Measurements from ENCODE around the gene ATP1A2.

The ATP1A2 gene

DNA sequence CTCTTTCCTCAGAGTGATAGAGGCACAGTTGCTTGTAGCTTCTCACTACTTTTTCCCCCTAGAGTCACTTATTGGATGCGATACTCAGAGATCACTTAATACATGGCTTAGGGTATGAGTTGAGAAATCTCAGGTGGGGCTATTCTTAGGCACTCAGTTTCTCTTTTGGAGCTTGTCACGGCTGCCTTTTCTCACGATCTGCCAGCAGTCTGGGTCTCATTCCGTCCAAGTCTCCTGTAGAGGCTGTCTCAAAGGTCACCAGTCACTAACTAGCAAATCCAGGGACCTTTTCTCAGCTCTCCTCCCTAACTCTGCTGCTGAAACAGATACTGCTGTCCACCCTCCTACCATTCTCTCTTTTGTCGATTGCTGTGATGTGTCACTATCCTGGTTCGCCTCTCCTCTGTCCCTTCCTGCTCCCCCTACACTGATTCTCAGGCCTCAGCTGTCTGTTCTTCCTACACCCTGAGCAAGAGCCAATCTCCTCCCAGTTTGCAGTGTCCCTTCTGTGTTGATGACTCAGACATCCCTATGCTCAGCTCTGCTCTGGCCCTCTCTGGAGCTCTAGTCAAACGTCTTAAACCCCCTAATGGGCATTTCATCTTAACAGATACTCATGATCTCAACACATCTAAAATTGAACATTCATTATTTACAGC lies 12.4 kb downstream of the ATP1A2 start:
- TF ChIP-seq, protein P1, sequence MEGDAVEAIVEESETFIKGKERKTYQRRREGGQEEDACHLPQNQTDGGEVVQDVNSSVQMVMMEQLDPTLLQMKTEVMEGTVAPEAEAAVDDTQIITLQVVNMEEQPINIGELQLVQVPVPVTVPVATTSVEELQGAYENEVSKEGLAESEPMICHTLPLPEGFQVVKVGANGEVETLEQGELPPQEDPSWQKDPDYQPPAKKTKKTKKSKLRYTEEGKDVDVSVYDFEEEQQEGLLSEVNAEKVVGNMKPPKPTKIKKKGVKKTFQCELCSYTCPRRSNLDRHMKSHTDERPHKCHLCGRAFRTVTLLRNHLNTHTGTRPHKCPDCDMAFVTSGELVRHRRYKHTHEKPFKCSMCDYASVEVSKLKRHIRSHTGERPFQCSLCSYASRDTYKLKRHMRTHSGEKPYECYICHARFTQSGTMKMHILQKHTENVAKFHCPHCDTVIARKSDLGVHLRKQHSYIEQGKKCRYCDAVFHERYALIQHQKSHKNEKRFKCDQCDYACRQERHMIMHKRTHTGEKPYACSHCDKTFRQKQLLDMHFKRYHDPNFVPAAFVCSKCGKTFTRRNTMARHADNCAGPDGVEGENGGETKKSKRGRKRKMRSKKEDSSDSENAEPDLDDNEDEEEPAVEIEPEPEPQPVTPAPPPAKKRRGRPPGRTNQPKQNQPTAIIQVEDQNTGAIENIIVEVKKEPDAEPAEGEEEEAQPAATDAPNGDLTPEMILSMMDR (IDR thresholded peaks at IDR 0.05), result no peak
- no peaks in the 10 kb centered on the region for H3K27me3 ChIP-seq
- H3K4me3 ChIP-seq, result no peak overlapping the region
- no peaks in the 10 kb centered on the region for H3K9me3 ChIP-seq
- peaks cover 66 to 75% (median 67%) of the 10 kb centered on the region in 3 donors for H3K36me3 ChIP-seq
- H3K27ac ChIP-seq, result peak overlapping the region; percentile 74 to 93
- intact Hi-C loops (cut with DNase I; ENCODE audit: low total_unique reads), result no loop called here
- DNase-seq, result no peak
- H3K4me1 ChIP-seq, result peaks cover 0 to 88% (median 46%) of the 10 kb centered on the region in 4 donors

DNA sequence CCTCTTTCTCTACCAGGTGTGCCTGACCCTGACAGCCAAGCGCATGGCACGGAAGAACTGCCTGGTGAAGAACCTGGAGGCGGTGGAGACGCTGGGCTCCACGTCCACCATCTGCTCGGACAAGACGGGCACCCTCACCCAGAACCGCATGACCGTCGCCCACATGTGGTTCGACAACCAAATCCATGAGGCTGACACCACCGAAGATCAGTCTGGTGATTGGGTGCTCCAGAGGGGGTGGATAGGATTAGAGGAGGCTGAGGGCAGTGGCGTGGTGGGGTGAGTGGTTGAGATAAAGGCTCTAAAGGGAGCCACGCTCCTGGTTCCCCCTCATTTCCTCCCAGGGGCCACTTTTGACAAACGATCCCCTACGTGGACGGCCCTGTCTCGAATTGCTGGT lies 13.1 kb downstream of the ATP1A2 start:
- H3K36me3 ChIP-seq, result peaks cover 62 to 75% (median 62%) of the 10 kb centered on the region in 3 donors
- intact Hi-C loops (cut with DNase I; ENCODE audit: low total_unique reads), result no loop called here
- DNase-seq, result no peak
- H3K9me3 ChIP-seq, result no peaks in the 10 kb centered on the region
- peak overlapping the region; percentile 74 to 93 for H3K27ac ChIP-seq
- TF ChIP-seq, protein P1 (IDR thresholded peaks at IDR 0.05), result no peak
- H3K4me3 ChIP-seq, result no peak overlapping the region
- no peaks in the 10 kb centered on the region for H3K27me3 ChIP-seq
- peaks cover 0 to 86% (median 43%) of the 10 kb centered on the region in 4 donors for H3K4me1 ChIP-seq

DNA sequence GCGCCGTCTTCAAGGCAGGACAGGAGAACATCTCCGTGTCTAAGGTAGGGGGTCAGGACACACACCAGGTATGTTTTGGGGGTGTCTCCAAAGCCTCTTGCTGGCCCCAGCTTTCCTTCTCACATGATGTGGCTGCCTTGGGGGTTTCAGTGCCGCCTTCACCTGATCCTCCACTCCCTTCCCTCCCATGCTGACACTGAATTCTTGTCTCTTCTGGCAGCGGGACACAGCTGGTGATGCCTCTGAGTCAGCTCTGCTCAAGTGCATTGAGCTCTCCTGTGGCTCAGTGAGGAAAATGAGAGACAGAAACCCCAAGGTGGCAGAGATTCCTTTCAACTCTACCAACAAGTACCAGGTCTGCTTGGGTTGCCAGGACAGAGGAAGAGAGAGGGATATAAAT lies 13.5 kb downstream of the ATP1A2 start:
- Histone ChIP-seq H3K4me3 (no peak overlapping the region), H3K4me1 (peaks cover 0 to 82% (median 39%) of the 10 kb centered on the region in 4 donors), H3K9me3 (no peaks in the 10 kb centered on the region), H3K27me3 (no peaks in the 10 kb centered on the region), H3K36me3 (peaks cover 60 to 72% (median 62%) of the 10 kb centered on the region in 3 donors), H3K27ac (peak overlapping the region; percentile 74 to 93)
- TF ChIP-seq, protein P1 (IDR thresholded peaks at IDR 0.05), result no peak
- DNase-seq, result no peak
- intact Hi-C loops (cut with DNase I; ENCODE audit: low total_unique reads), result no loop called here

DNA sequence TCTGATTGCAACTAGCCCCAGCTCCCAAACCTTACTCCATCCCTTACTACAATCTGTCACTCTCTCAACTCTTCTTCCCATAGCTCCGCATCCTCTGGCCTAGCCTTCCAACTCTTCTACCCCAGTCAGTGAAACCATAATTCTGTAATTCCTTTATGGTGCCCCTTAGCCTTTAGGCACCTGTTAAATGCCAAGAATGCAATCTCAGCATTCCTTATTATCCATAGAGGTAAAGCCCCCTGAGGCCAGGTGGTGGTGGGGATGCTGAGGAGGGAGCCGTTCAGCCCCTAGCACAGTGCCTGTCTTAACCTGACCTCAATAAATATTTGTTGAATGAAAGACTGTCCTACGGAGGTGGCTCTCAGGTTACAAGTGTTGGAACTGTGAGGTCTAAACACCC lies 14.0 kb downstream of the ATP1A2 start:
- H3K9me3 ChIP-seq, result no peaks in the 10 kb centered on the region
- TF ChIP-seq, protein P1 (IDR thresholded peaks at IDR 0.05), result no peak
- H3K27ac ChIP-seq, result peak overlapping the region; percentile 74 to 93
- intact Hi-C loops (cut with DNase I; ENCODE audit: low total_unique reads), result no loop called here
- H3K36me3 ChIP-seq, result peaks cover 60 to 67% (median 61%) of the 10 kb centered on the region in 3 donors
- no peak overlapping the region for H3K4me3 ChIP-seq
- DNase-seq, result no peak
- H3K27me3 ChIP-seq, result no peaks in the 10 kb centered on the region
- peaks cover 0 to 77% (median 34%) of the 10 kb centered on the region in 4 donors for H3K4me1 ChIP-seq

GRCh38 chr1:160129966-160130365 lies 14.4 kb downstream of the ATP1A2 start:
- no peak overlapping the region for H3K4me3 ChIP-seq
- intact Hi-C loops (cut with DNase I; ENCODE audit: low total_unique reads), result no loop called here
- H3K4me1 ChIP-seq, result peaks cover 0 to 73% (median 30%) of the 10 kb centered on the region in 4 donors
- no peak for DNase-seq
- H3K27ac ChIP-seq, result peak overlapping the region; percentile 74 to 93
- no peaks in the 10 kb centered on the region for H3K27me3 ChIP-seq
- peaks cover 61 to 66% (median 64%) of the 10 kb centered on the region in 3 donors for H3K36me3 ChIP-seq
- no peaks in the 10 kb centered on the region for H3K9me3 ChIP-seq
- TF ChIP-seq, protein P1 (IDR thresholded peaks at IDR 0.05), result no peak
